Pancreas (tissue), 10 donors: Measurements from ENCODE around the gene ATXN1. TPM values are rescaled to one million over a fixed set of nuclear protein-coding genes. Genes with fewer than 3 reads are reported as not detected.

Experiments used
- ATAC-seq, 4 donors: fragments of 200-7000 bp; cut with Tn5 transposase; one replicate each; pipeline versions ENCODE4 v1.8.0 to v1.9.1; 2020; ENCODE audit warnings: mild to moderate bottlenecking in 4 of 4, moderate library complexity in 4 of 4
- DNase-seq, 6 donors: peaks; one replicate each; pipeline ENCODE4 v3.0.0-alpha.2; 2020
- FAIRE-seq: peaks from 2 replicates; lab custom pipeline; 2012; peaks lifted over from hg19 to GRCh38; lab: Jason Lieb, UNC
- H3K27ac ChIP-seq, 4 donors: fragments of 200-600 bp; sonication (generic); 1 replicate in 3 of 4; 2 replicates in 1 of 4; pipeline versions ENCODE4 v1.5.0 to v1.8.0; 2020
- H3K27me3 ChIP-seq, 4 donors: fragments of 200-600 bp; one replicate each; pipeline ENCODE4 v1.8.0; 2021
- H3K36me3 ChIP-seq, 3 donors: fragments of 200-600 bp; sonication (generic) in 1 of 3; one replicate each; pipeline versions ENCODE4 v1.5.0 to v1.8.0; 2020 to 2021
- H3K4me1 ChIP-seq, 3 donors: fragments of 200-600 bp; one replicate each; pipeline ENCODE4 v1.8.0; 2021
- H3K4me3 ChIP-seq, 4 donors: fragments of 200-600 bp; sonication (generic) in 2 of 4; one replicate each; pipeline versions ENCODE4 v1.5.0 to v1.8.0; 2020 to 2021
- H3K9me3 ChIP-seq, 4 donors: fragments of 200-600 bp; one replicate each; pipeline ENCODE4 v1.8.0; 2021
- CTCF ChIP-seq, 4 donors: fragments of 200-600 bp; sonication (generic) in 3 of 4; IDR thresholded peaks; one replicate each; pipeline versions ENCODE4 v1.5.0 to v1.8.0; 2021; ENCODE audit warnings: antibody characterized with exemption in 4 of 4
- WGBS, 2 donors: extraction: QIAGEN DNeasy Blood & Tissue Kit; methylation state at CpG; one replicate each; pipeline ENCODE4 v1.1.7; 2013; 5-methylcytosine and 5-hydroxymethylcytosine counted together
- intact Hi-C, 3 donors: fragments of 100-400 bp; cut with DNase I; formaldehyde crosslinking; loops; one replicate each; pipeline versions ENCODE4 v1.11.1 to v1.14.2; 2022
- polyA plus RNA-seq, 2 donors: library from polyadenylated mRNA; stranded (reverse); fragments of 200-250 nt; gene quantifications; one replicate each; pipeline ENCODE4 v1.2.3, GENCODE V29; 2013
- total RNA-seq, 6 donors: library from RNA; stranded (reverse); fragmentation: NEBNext Ultra II Directional in 4 of 6; extraction: Animal tissue kit (Norgen Biotek cat#: 25700) in 4 of 6; gene quantifications; one replicate each; pipeline versions ENCODE4 v1.2.1 to v1.2.4, GENCODE V29; 2021 to 2023
- donor health status: healthy with polysubstance abuse.
- donor health status: DM: no; HTN: no; CAD: no; lungs with moderate emphysema.
- donor health status: DM: no; HTN: no; CAD: no.
- donor health status: control.
- donor health status: control.
- donor health status: Bipolar disorder and iron deficiency.
- donor health status: DM: yes; HTN: yes; CAD: no.
- donor health status: DM: no; HTN: no; CAD: no.
- donor health status: DM: no; HTN: no; CAD: no.
- donor health status: DM: yes; HTN: yes; CAD: no.

The ATXN1 gene
- total and polyA plus RNA-seq, 8 donors: 4.9 to 38.6 (median 20.5) TPM

- 93% methylated on average over 10 of the region's 10 CpGs for WGBS, 2 donors
- no peaks in the 10 kb centered on the region for H3K27me3 ChIP-seq
- no peak overlapping the region for H3K4me3 ChIP-seq
- intact Hi-C loops: loop anchor here in 2 of 3 donors (10.0 kb wide), 2 partner anchors 80 to 170 kb away; no protein-coding TSS in a partner anchor
- peaks cover 0 to 7% (median 0%) of the 10 kb centered on the region in 3 donors for H3K4me1 ChIP-seq
- H3K9me3 ChIP-seq: no peaks in the 10 kb centered on the region
- H3K27ac ChIP-seq: no peak overlapping the region
- no peak for DNase-seq
- no peak for TF ChIP-seq CTCF (IDR thresholded peaks at IDR 0.05)
- H3K36me3 ChIP-seq: no peaks in the 10 kb centered on the region
- no peak for FAIRE-seq
- ATAC-seq: no peak
Observed at GRCh38 chr6:16335176-16335575, 426.1 kb downstream of the ATXN1 start.

DNA sequence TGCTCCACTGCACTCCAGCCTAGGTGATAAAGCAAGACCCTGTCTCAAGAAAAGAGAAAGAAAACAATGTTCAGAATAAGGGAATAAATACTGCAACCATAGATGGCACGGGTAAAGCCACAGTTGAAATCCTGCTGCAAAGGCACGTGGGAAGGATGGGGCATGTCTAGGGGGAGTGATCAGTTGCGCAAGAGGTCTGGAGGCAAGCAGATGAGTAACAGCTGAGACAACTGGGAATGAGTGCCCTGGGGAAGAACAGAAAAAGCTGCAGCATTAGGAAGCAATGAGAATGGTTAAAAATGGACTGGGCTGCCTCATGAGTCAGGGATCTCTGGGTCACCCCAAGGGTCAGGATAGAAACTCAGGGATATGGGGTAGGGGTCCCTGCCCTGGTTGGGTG, 426.6 kb downstream of the ATXN1 start:
- no peaks in the 10 kb centered on the region for H3K36me3 ChIP-seq
- intact Hi-C loops: loop anchor here in 2 of 3 donors (10.0 kb wide), 2 partner anchors 80 to 170 kb away; no protein-coding TSS in a partner anchor
- DNase-seq (peak in 1 of 6 donors; percentile 57), ATAC-seq (peak in 2 of 4 donors; percentile 8 to 29), FAIRE-seq (no peak)
- H3K9me3 ChIP-seq: no peaks in the 10 kb centered on the region
- H3K4me3 ChIP-seq: no peak overlapping the region
- no peak overlapping the region for H3K27ac ChIP-seq
- no peaks in the 10 kb centered on the region for H3K27me3 ChIP-seq
- H3K4me1 ChIP-seq: peaks cover 0 to 7% (median 0%) of the 10 kb centered on the region in 3 donors
- no peak for TF ChIP-seq CTCF (IDR thresholded peaks at IDR 0.05)
- 80 to 83% methylated on average over 3 of the region's 3 CpGs for WGBS, 2 donors

GRCh38 chr6:16333580-16333979, 427.7 kb downstream of the ATXN1 start:
- no peak for FAIRE-seq

DNA sequence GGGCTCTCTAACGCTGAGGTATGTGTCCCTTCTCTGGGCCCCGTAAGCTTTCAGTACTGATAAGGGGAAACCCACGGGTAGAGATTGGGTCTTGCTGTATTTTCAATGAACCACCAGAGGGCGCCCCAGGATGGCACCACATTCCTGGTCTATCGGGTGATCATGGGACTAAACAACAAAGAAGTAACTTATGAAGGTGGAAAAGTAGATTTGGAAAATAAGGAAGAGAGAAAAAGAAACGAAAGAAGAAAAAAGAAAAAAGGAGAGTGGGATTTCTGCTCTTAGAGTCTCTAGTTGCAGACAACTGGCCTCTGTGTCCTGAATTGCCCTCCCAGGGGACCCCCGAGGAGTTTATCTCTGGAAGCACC, 429.1 kb downstream of the ATXN1 start:
- DNase-seq: peak; percentile 53 to 81 (median 70)
- Histone ChIP-seq H3K27ac (no peak overlapping the region), H3K27me3 (no peaks in the 10 kb centered on the region), H3K4me3 (no peak overlapping the region), H3K9me3 (no peaks in the 10 kb centered on the region), H3K4me1 (peaks cover 0 to 3% (median 0%) of the 10 kb centered on the region in 3 donors), H3K36me3 (peaks cover 0 to 10% (median 0%) of the 10 kb centered on the region in 3 donors)
- intact Hi-C loops: loop anchor here in 2 of 3 donors (10.0 kb wide), 2 partner anchors 83 to 173 kb away; no protein-coding TSS in a partner anchor
- 3 to 5% methylated on average over 7 of the region's 7 CpGs for WGBS, 2 donors
- ATAC-seq: peak; percentile 88 to 97 (median 95)
- no peak for FAIRE-seq
- TF ChIP-seq CTCF (IDR thresholded peaks at IDR 0.05): peak; percentile 70 to 88 (median 84)

More at GRCh38 chr6:16333580-16333979, 427.7 kb downstream of the ATXN1 start:
- no peak for TF ChIP-seq CTCF (IDR thresholded peaks at IDR 0.05)
- Histone ChIP-seq H3K27me3 (no peaks in the 10 kb centered on the region), H3K27ac (no peak overlapping the region), H3K9me3 (no peaks in the 10 kb centered on the region), H3K36me3 (no peaks in the 10 kb centered on the region), H3K4me3 (no peak overlapping the region), H3K4me1 (peaks cover 0 to 7% (median 0%) of the 10 kb centered on the region in 3 donors)
- ATAC-seq (no peak), DNase-seq (no peak)
- intact Hi-C loops: loop anchor here in 2 of 3 donors (10.0 kb wide), 2 partner anchors 81 to 171 kb away; no protein-coding TSS in a partner anchor
- 72 to 79% methylated on average over 3 of the region's 3 CpGs for WGBS, 2 donors
